DND-41 (cell line): ENCODE data around the gene MUC6.

Experiments
- ATAC-seq: fragments of 200-7000 bp; cut with Tn5 transposase; 3 replicates; pipeline ENCODE4 v1.9.1; 2021; ENCODE audit warnings: low read depth; ENCODE audit not compliant: insufficient read depth
- DNase-seq: peaks from one replicate; pipeline ENCODE4 v3.0.0-alpha.2; 2020
- H2AFZ ChIP-seq: 2 replicates; pipeline ENCODE4 v1.6.0; 2012; ENCODE audit warnings: low read depth, low read length
- H3K27ac ChIP-seq: 2 replicates; pipeline ENCODE4 v1.5.1; 2012; ENCODE audit warnings: low read length, inconsistent platforms
- H3K27me3 ChIP-seq: fragments of 200-600 bp; sonication (generic); 2 replicates; pipeline ENCODE4 v1.6.0; 2012; ENCODE audit warnings: low read length, mild to moderate bottlenecking, inconsistent platforms; ENCODE audit not compliant: insufficient read depth, poor library complexity
- H3K36me3 ChIP-seq: 2 replicates; pipeline ENCODE4 v1.5.1; 2012; ENCODE audit warnings: low read length, inconsistent platforms; ENCODE audit not compliant: insufficient read depth
- H3K4me1 ChIP-seq: 2 replicates; pipeline ENCODE4 v1.5.1; 2012; ENCODE audit warnings: mild to moderate bottlenecking, low read length; ENCODE audit not compliant: insufficient read depth
- H3K4me2 ChIP-seq: 2 replicates; pipeline ENCODE4 v1.6.0; 2012; ENCODE audit warnings: mild to moderate bottlenecking, moderate library complexity, low read length, inconsistent platforms; ENCODE audit not compliant: insufficient read depth
- H3K4me3 ChIP-seq, 2 experiments: fragments of 200-600 bp in 1 of 2; shearing (Covaris generic) in 1 of 2; 2 replicates each; pipeline ENCODE4 v1.5.1; 2012 to 2016; ENCODE audit warnings: inconsistent platforms in 2 of 2, low read length in 2 of 2, mild to moderate bottlenecking in 2 of 2, low read depth in 1 of 2, moderate library complexity in 1 of 2
- H3K79me2 ChIP-seq: 2 replicates; pipeline ENCODE4 v1.6.0; 2012; ENCODE audit warnings: low read length, inconsistent platforms; ENCODE audit not compliant: insufficient read depth
- H3K9ac ChIP-seq: 2 replicates; pipeline ENCODE4 v1.6.0; 2012; ENCODE audit warnings: low read depth, mild to moderate bottlenecking, inconsistent platforms, low read length, moderate library complexity
- H3K9me3 ChIP-seq: 2 replicates; pipeline ENCODE4 v1.5.1; 2012; ENCODE audit warnings: low read length, moderate library complexity, mild to moderate bottlenecking, inconsistent platforms; ENCODE audit not compliant: insufficient read depth, severe bottlenecking
- H4K20me1 ChIP-seq: 2 replicates; pipeline ENCODE4 v1.6.0; 2012; ENCODE audit warnings: low read length; ENCODE audit not compliant: insufficient read depth
- CTCF ChIP-seq: IDR thresholded peaks from 2 replicates; pipeline ENCODE4 v1.5.1; 2012; ENCODE audit warnings: borderline replicate concordance, low read length, moderate library complexity, mild to moderate bottlenecking; ENCODE audit not compliant: poor library complexity, severe bottlenecking; ENCODE audit errors: extremely low read depth
- EZH2 ChIP-seq: IDR thresholded peaks from 3 replicates; pipeline ENCODE4 v1.6.1; 2012; ENCODE audit warnings: borderline replicate concordance, low read depth, mild to moderate bottlenecking, moderate library complexity, low read length, inconsistent platforms; ENCODE audit not compliant: severe bottlenecking

Gene MUC6

GRCh38 chr11:1026163-1026450 lies 10.4 kb downstream of the MUC6 start:
- H2AFZ ChIP-seq = no peak overlapping the region
- DNase-seq = no peak
- no peaks in the 10 kb centered on the region; the same call in none of the 2 replicates for H4K20me1 ChIP-seq
- no peak overlapping the region for H3K27ac ChIP-seq
- TF ChIP-seq CTCF (no peak), EZH2 (no peak)
- H3K9ac ChIP-seq = no peak overlapping the region
- H3K4me2 ChIP-seq = no peak overlapping the region
- H3K36me3 ChIP-seq = no peaks in the 10 kb centered on the region
- no peaks in the 10 kb centered on the region for H3K79me2 ChIP-seq
- no peak for ATAC-seq
- no peak overlapping the region for H3K4me3 ChIP-seq
- H3K27me3 ChIP-seq = no peaks in the 10 kb centered on the region
- H3K9me3 ChIP-seq = no peaks in the 10 kb centered on the region
- H3K4me1 ChIP-seq = no peaks in the 10 kb centered on the region

GRCh38 chr11:1025410-1026162 lies 10.9 kb downstream of the MUC6 start:
- Histone ChIP-seq H3K27me3 (no peaks in the 10 kb centered on the region), H3K4me2 (no peak overlapping the region), H3K27ac (no peak overlapping the region), H3K9ac (no peak overlapping the region), H4K20me1 (no peaks in the 10 kb centered on the region; the same call in none of the 2 replicates), H3K4me3 (no peak overlapping the region), H2AFZ (no peak overlapping the region), H3K79me2 (no peaks in the 10 kb centered on the region), H3K4me1 (no peaks in the 10 kb centered on the region), H3K9me3 (no peaks in the 10 kb centered on the region), H3K36me3 (no peaks in the 10 kb centered on the region)
- TF ChIP-seq EZH2 (no peak), CTCF (no peak)
- ATAC-seq (no peak), DNase-seq (no peak)

GRCh38 chr11:1024597-1025409 lies 11.7 kb downstream of the MUC6 start:
- no peak for ATAC-seq

More at GRCh38 chr11:1024597-1025409, 11.7 kb downstream of the MUC6 start:
- Histone ChIP-seq H4K20me1 (no peaks in the 10 kb centered on the region; the same call in none of the 2 replicates), H3K4me1 (no peaks in the 10 kb centered on the region), H3K9me3 (no peaks in the 10 kb centered on the region), H3K4me3 (no peak overlapping the region), H3K27me3 (no peaks in the 10 kb centered on the region), H3K4me2 (no peak overlapping the region), H2AFZ (no peak overlapping the region), H3K9ac (no peak overlapping the region), H3K79me2 (no peaks in the 10 kb centered on the region), H3K27ac (no peak overlapping the region), H3K36me3 (no peaks in the 10 kb centered on the region)
- no peak for DNase-seq
- no peak for TF ChIP-seq EZH2
- no peak for TF ChIP-seq CTCF
